Renal cortex interstitium (tissue), 11 donors: ENCODE results near the gene FAT1. TPM values are rescaled to one million over a fixed set of nuclear protein-coding genes. Genes with fewer than 3 reads are reported as not detected.

Experiments used
- DNase-seq, 11 donors: peaks; one replicate each; pipeline ENCODE4 v3.0.0-alpha.2; 2013; ENCODE audit warnings: low read depth in 9 of 11, low spot score in 4 of 11; ENCODE audit errors: extremely low read depth in 1 of 11
- polyA plus RNA-seq, 3 donors: library from polyadenylated mRNA; unstranded; fragments of 120-200 nt; gene quantifications; one replicate each; pipeline ENCODE4 v1.2.1, GENCODE V29; 2013; ENCODE audit not compliant: insufficient read length in 3 of 3

Gene FAT1
- polyA plus RNA-seq, 3 donors: 219 to 279 (median 224) TPM

- peak in 4 of 11 donors; percentile 18 to 56 (median 34) for DNase-seq
Observed at GRCh38 chr4:186643501-186644310, 80.0 kb downstream of the FAT1 start.

DNA sequence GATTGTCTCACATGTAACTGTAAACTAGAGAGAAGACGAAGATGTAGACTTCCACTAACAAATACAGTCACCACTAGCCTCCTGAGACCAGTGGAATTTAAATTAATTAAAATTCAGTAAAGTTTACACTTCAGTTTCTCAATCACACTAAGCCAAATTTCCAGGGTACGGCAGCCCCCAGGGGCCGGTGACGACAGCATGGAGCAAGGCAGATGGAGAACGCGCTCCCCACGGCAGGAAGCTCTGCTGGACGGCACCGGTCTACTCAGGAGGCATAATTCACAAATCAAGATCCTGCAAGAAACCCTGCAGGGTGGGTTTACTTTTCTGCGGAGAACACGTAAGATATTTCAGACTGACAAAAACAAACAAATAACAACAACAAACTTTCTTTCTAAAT, 80.7 kb downstream of the FAT1 start:
- no peak for DNase-seq

GRCh38 chr4:186642530-186642929, 81.1 kb downstream of the FAT1 start:
- DNase-seq: no peak

DNA sequence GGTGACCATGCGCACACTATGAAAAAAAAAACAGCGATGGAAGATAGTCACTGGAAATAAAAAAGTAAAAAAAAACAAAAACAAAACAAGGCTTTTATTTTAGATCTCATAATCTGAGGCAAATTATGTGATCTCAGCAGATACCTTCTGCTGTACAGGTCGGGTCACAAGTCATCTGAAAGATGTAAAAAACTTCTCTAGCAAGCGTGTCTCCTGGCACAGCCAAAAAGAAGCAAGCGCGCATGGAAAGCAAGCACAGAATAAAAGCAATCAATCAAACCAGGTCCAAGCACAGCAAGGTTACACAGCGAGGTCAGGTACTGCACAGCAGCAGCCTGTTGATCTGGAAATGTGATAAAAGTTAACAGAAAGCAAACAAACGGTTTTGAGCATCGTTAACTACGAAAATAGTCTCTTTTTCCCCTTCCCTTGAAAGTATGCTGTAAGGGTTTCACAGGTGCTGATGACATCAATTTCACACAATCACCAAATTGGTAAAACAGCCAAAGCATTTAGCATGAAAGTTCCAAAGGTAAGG, 89.0 kb downstream of the FAT1 start:
- DNase-seq: no peak

DNA sequence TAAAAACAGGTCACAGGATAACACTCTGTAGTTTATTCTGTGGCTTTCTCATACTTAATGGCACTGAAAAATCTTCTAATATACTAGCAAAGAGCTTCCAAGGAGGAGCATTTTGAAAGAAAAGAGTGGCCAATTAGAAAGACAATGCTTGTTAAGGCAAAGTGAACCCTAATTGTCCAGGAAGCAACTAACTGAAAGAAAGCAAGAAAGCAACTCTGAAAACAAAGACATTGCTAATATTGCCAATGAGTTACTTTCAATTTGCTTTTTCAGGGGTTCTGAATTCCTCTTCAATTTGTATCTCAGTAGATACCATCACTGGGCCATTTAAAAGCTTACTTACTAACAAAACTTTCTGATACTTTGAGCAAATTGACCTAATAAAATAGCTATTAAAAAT, 89.8 kb downstream of the FAT1 start:
- no peak for DNase-seq

GRCh38 chr4:186630128-186630527, 93.5 kb downstream of the FAT1 start:
- no peak for DNase-seq

GRCh38 chr4:186628058-186628711, 95.5 kb downstream of the FAT1 start:
- no peak for DNase-seq

- DNase-seq: no peak
Observed at GRCh38 chr4:186627226-186627865, 96.3 kb downstream of the FAT1 start.

- peak in 1 of 11 donors; percentile 7 for DNase-seq
Observed at GRCh38 chr4:186624951-186625350, 98.7 kb downstream of the FAT1 start.

DNA sequence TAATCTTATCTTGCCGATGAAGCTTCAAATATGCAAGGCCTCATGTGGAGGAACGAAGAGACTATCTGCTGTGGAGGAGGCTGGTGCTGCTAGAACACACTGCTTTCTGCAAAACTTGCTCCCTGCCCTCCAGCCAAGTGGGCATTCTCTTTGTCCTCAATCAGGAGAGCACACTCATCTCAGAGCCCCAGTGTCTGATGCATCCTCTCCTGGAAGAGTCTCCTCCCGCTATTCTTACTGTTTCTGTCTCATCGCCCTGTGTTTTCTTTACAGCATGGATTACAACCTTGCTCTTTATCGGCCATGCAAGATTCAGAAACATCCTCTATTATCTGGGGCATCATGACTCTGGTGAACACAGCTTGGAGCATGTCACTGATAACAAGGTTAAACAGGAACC, 100.1 kb downstream of the FAT1 start:
- no peak for DNase-seq

DNA sequence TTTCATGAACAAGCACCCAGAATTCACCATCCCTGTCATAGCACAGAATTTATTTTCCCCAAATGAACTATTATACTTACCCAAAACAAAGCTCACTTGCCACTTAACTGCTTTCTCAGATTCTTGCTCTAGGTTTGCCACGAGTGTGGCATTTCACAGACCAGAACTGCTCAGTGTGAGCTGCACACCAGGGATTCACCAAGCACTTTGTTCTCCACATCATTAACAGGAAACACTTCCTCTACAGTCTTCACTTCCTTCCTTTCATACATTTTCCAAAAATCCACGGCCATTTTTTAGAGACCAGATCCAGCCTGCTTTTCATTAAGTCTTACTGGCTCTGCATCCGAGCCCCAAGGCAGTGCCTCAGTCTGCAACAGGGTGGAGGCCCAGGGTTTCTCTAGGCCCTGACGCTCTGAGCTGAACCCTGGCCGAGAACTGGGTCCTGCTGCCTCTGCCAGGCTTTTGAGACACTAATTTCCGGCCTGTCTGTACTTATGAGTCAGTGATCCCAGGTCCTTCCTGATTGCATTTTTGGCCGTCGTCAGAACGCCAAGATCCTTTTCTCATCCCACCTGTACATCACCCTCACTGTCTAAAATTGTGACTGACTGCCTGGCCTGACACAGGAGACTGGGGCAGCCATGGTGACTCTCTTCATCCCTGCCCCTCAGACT, 100.7 kb downstream of the FAT1 start:
- no peak for DNase-seq

- no peak for DNase-seq
Observed at GRCh38 chr4:186621959-186622553, 101.6 kb downstream of the FAT1 start.

- DNase-seq: no peak
Observed at GRCh38 chr4:186619088-186619487, 104.6 kb downstream of the FAT1 start.

- DNase-seq: no peak
Observed at GRCh38 chr4:186617921-186618320, 105.7 kb downstream of the FAT1 start.

- DNase-seq: no peak
Observed at GRCh38 chr4:186607490-186607889, 116.2 kb downstream of the FAT1 start.

GRCh38 chr4:186606591-186606992, 117.1 kb downstream of the FAT1 start:
- no peak for DNase-seq

GRCh38 chr4:186605261-186605865, 118.3 kb downstream of the FAT1 start:
- DNase-seq: no peak

DNA sequence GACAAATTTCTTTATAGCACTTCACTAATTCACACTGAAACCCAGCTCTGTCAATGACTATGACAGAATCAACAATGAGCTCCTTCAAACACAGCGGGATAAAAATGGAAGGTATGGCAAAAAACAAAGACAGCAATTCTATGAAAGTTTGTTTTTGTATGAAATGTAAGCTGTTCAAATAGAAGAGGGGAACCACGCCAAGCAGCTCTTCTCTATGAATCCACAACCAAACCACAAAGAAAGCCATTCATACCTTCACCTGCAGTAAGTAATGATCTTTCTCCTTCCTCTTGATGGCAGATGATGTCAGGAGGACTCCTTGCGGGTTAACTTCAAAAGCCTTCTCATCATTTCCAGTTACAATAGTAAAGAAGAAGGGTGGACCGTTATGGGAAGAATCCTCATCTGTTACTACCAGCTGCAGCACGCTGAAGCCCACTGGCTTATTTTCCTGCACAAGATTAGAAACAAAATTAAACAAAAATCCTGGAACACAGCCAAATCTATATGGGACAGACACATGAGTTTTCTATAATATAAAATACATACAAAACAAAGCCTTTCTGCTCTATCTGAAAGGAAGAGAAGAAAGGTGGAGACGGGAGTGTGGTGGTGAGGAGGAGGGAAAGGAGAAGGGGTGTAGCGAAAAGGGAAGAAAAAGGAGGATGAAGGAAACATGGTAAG, 119.4 kb downstream of the FAT1 start:
- DNase-seq: no peak
